SK-N-SH treated with all-trans-retinoic acid at 6 μM for 48 hours (cell line): ENCODE results near the gene IL20RA.

Experiments used
- GLIS3 ChIP-seq: fragments of 250-450 bp; sonication (Bioruptor Pico); IDR thresholded peaks from 2 replicates; pipeline ENCODE4 v1.5.0; 2020; ENCODE audit warnings: mild to moderate bottlenecking, moderate library complexity
- OSR1 ChIP-seq: fragments of 250-450 bp; sonication (Bioruptor Pico); IDR thresholded peaks from 2 replicates; pipeline ENCODE4 v1.8.0; 2022; ENCODE audit warnings: moderate library complexity, mild to moderate bottlenecking, inconsistent platforms
- SNAI2 ChIP-seq: fragments of 250-450 bp; sonication (Bioruptor Pico); IDR thresholded peaks from 2 replicates; pipeline ENCODE4 v1.5.0; 2020; ENCODE audit warnings: mild to moderate bottlenecking, moderate library complexity
- TCF4 ChIP-seq: fragments of 250-450 bp; sonication (Bioruptor Pico); IDR thresholded peaks from 2 replicates; pipeline ENCODE4 v1.8.0; 2021; ENCODE audit warnings: mild to moderate bottlenecking, moderate library complexity, borderline replicate concordance
- ZC3H10 ChIP-seq: fragments of 250-450 bp; sonication (Bioruptor Pico); IDR thresholded peaks from 2 replicates; pipeline ENCODE4 v1.5.1; 2021; ENCODE audit warnings: mild to moderate bottlenecking, moderate library complexity
- ZFP3 ChIP-seq: fragments of 250-450 bp; sonication (Bioruptor Pico); IDR thresholded peaks from 2 replicates; pipeline ENCODE4 v1.5.0; 2020; ENCODE audit warnings: mild to moderate bottlenecking, moderate library complexity

GRCh38 chr6:137044366-137045221 lies at the start of gene IL20RA:
- TF ChIP-seq TCF4 (CRISPR knock-in tag) (no peak), GLIS3 (CRISPR knock-in tag) (no peak), ZFP3 (CRISPR knock-in tag) (no peak), OSR1 (CRISPR knock-in tag) (no peak), ZC3H10 (no peak), SNAI2 (CRISPR knock-in tag) (no peak)
